Stimulated activated CD4-positive, alpha-beta T cell treated with anti-CD3 and anti-CD28 coated beads, Interleukin-12 subunit alpha, Interleukin-12 subunit beta, amount 100 ng/mL, for 4 hours (primary cell): ENCODE data around the gene APOL6.
"Not testable (repeated sequence)": the region's sequence is repeated elsewhere in the genome, so short reads cannot be mapped to it uniquely, and the experiment has no call there.

ENCODE experiments used
- DNase-seq: peaks from one replicate; pipeline ENCODE4 v3.0.0-alpha.2; 2020

APOL6 gene

GRCh38 chr22:35641494-35642120 lies 6.6 kb upstream of the APOL6 start:
- DNase-seq = no peak

GRCh38 chr22:35642305-35642741 lies 5.9 kb upstream of the APOL6 start:
- no peak for DNase-seq

GRCh38 chr22:35643991-35644390 lies 4.3 kb upstream of the APOL6 start:
- DNase-seq = no peak

- no peak for DNase-seq
These were observed 2.6 kb upstream of the APOL6 start for GRCh38 chr22:35645646-35646045.

GRCh38 chr22:35649026-35649553 lies 844 bp downstream of the APOL6 start:
- no peak for DNase-seq

GRCh38 chr22:35649636-35650250 lies 1.5 kb downstream of the APOL6 start:
- no peak for DNase-seq

GRCh38 chr22:35651085-35651484 lies 2.8 kb downstream of the APOL6 start:
- no peak for DNase-seq

GRCh38 chr22:35653824-35654223 lies 5.6 kb downstream of the APOL6 start:
- no peak for DNase-seq

- no peak for DNase-seq
These were observed 8.1 kb downstream of the APOL6 start for GRCh38 chr22:35656284-35656752.

- DNase-seq = no peak
These were observed 9.5 kb downstream of the APOL6 start for GRCh38 chr22:35657571-35658312.

GRCh38 chr22:35660291-35661127 lies 12.3 kb downstream of the APOL6 start:
- peak; percentile 27 for DNase-seq

- DNase-seq = no peak
These were observed 13.2 kb downstream of the APOL6 start for GRCh38 chr22:35661464-35661863.

- no peak for DNase-seq
These were observed 14.7 kb downstream of the APOL6 start for GRCh38 chr22:35662914-35663313.

GRCh38 chr22:35663371-35663770 lies 15.1 kb downstream of the APOL6 start:
- DNase-seq = no peak

GRCh38 chr22:35664955-35665587 lies 16.8 kb downstream of the APOL6 start:
- no peak for DNase-seq

- DNase-seq = not testable (repeated sequence)
These were observed 18.5 kb downstream of the APOL6 start for GRCh38 chr22:35666699-35667098.

GRCh38 chr22:35674335-35674734 lies 26.1 kb downstream of the APOL6 start:
- no peak for DNase-seq

GRCh38 chr22:35676065-35676464 lies 27.8 kb downstream of the APOL6 start:
- DNase-seq = not testable (repeated sequence)

- no peak for DNase-seq
These were observed 29.4 kb downstream of the APOL6 start for GRCh38 chr22:35677460-35678187.

GRCh38 chr22:35678836-35679235 lies 30.6 kb downstream of the APOL6 start:
- no peak for DNase-seq

- DNase-seq = peak; percentile 54
These were observed 31.2 kb downstream of the APOL6 start for GRCh38 chr22:35679492-35679891.
